Smooth muscle cell (in vitro differentiated cells): ENCODE results near the gene RFTN1. TPM values are rescaled to one million over a fixed set of nuclear protein-coding genes. Genes with fewer than 3 reads are reported as not detected.

ENCODE experiments used
- DNase-seq: peaks from one replicate; lab custom pipeline; 2025; ENCODE audit not compliant: unreplicated experiment; lab: John Stamatoyannopoulos, UW
- H2AFZ ChIP-seq: fragments of 200-600 bp; sonication (generic); 2 replicates; pipeline ENCODE4 v1.6.0; 2016; ENCODE audit warnings: antibody characterized with exemption, low read depth, mild to moderate bottlenecking
- H3F3A ChIP-seq: fragments of 200-600 bp; sonication (generic); 2 replicates; pipeline ENCODE4 v1.6.0; 2017; ENCODE audit warnings: antibody characterized with exemption, low read depth
- H3K27ac ChIP-seq: fragments of 200-600 bp; sonication (generic); 2 replicates; pipeline ENCODE4 v1.5.1; 2016; ENCODE audit warnings: low read depth, mild to moderate bottlenecking
- H3K27me3 ChIP-seq: fragments of 200-600 bp; sonication (generic); 2 replicates; pipeline ENCODE4 v1.6.1; 2016; ENCODE audit warnings: low read depth, mild to moderate bottlenecking
- H3K36me3 ChIP-seq: fragments of 200-600 bp; sonication (generic); 2 replicates; pipeline ENCODE4 v1.5.1; 2016; ENCODE audit warnings: low read depth
- H3K4me1 ChIP-seq: fragments of 200-600 bp; sonication (generic); 2 replicates; pipeline ENCODE4 v1.5.1; 2016; ENCODE audit warnings: low read depth
- H3K4me2 ChIP-seq: fragments of 200-600 bp; sonication (generic); 2 replicates; pipeline ENCODE4 v1.6.0; 2016; ENCODE audit warnings: mild to moderate bottlenecking
- H3K4me3 ChIP-seq: fragments of 200-600 bp; sonication (generic); 2 replicates; pipeline ENCODE4 v1.5.1; 2016; ENCODE audit warnings: mild to moderate bottlenecking
- H3K79me2 ChIP-seq: fragments of 200-600 bp; sonication (generic); 2 replicates; pipeline ENCODE4 v1.6.0; 2016; ENCODE audit warnings: low read depth, mild to moderate bottlenecking
- H3K9ac ChIP-seq: fragments of 200-600 bp; sonication (generic); 2 replicates; pipeline ENCODE4 v1.6.0; 2016; ENCODE audit warnings: low read depth
- H3K9me3 ChIP-seq: fragments of 200-600 bp; sonication (generic); replicated peaks from 2 replicates; pipeline ENCODE4 v1.5.1; 2016; ENCODE audit warnings: low read depth
- H4K20me1 ChIP-seq: fragments of 200-600 bp; sonication (generic); 2 replicates; pipeline ENCODE4 v1.6.0; 2016; ENCODE audit warnings: low read depth
- CTCF ChIP-seq: fragments of 200-600 bp; sonication (generic); IDR thresholded peaks from 2 replicates; pipeline ENCODE4 v1.5.1; 2017; ENCODE audit warnings: borderline replicate concordance, mild to moderate bottlenecking, antibody characterized with exemption; ENCODE audit not compliant: insufficient read depth, poor library complexity, severe bottlenecking
- WGBS: methylation state at CpG from one replicate; pipeline ENCODE4 v1.1.7; 2016; ENCODE audit warnings: low lambda C conversion rate; 5-methylcytosine and 5-hydroxymethylcytosine counted together
- polyA plus RNA-seq: library from polyadenylated mRNA; unstranded; fragments of >200 nt; fragmentation: Nextera tagmentation; extraction: Ambion mirVana; gene quantifications from 2 replicates; pipeline ENCODE4 v1.2.1, GENCODE V29; 2016
- total RNA-seq: library from RNA; depleted of rRNA; stranded (reverse); fragments of >200 nt; gene quantifications from 2 replicates; pipeline ENCODE4 v1.2.3, GENCODE V29; 2014

Gene RFTN1
- total and polyA plus RNA-seq, 2 experiments from 2014 or later: 21.7 to 35.6 TPM

DNA sequence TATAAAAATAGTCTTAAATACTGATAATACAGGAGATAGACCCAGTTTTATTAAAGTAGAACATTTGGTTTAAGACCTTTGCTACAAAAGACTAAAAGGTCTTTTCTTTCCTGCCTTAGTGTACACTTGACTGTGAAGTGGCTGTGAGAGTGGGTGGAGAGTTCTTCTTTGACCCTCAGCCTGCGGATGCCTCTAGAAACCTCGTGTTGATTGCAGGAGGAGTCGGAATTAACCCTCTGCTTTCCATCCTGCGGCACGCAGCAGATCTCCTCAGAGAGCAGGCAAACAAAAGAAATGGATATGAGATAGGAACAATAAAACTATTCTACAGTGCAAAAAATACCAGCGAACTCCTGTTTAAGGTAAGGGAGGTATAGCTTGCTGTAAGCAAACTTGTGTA lies 212.0 kb downstream of the RFTN1 start:
- no peak overlapping the region for H2AFZ ChIP-seq
- no peaks in the 10 kb centered on the region for H4K20me1 ChIP-seq
- H3K79me2 ChIP-seq: no peaks in the 10 kb centered on the region
- peaks cover 8% of the 10 kb centered on the region for H3K36me3 ChIP-seq
- no peak overlapping the region for H3K4me3 ChIP-seq
- H3K4me1 ChIP-seq: peaks cover 26% of the 10 kb centered on the region
- peaks cover 5% of the 10 kb centered on the region for H3F3A ChIP-seq
- H3K27ac ChIP-seq: peak overlapping the region; percentile 57
- H3K27me3 ChIP-seq: no peaks in the 10 kb centered on the region
- DNase-seq: no peak
- H3K9me3 ChIP-seq: no peaks in the 10 kb centered on the region
- H3K9ac ChIP-seq: no peak overlapping the region
- 63% methylated on average over 6 of the region's 6 CpGs for whole genome bisulfite sequencing
- TF ChIP-seq CTCF: no peak
- no peak overlapping the region for H3K4me2 ChIP-seq

DNA sequence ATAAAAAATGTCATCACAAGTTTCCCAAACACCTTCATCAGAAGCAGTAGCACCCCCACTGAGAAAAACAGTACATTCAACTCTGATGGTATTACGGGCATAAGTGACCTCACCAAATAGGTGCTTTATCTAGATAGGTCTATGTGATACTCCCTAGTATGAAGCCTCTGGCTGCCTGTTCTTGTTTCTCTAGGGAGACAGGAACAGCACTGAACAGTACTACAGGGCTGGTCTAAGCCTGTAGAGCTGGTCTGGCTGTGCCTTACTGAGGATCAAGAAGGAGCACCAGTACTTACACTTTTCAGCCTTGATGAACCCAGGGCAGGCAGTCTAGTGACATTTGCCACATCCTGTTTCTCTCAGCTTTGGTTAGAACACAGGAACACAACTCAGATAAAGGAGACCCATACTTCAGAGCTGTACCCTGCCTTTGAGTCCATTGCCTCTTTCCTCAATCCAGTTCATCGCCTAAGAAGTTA lies 212.6 kb downstream of the RFTN1 start:
- DNase-seq: no peak
- peaks cover 5% of the 10 kb centered on the region for H3F3A ChIP-seq
- H3K27me3 ChIP-seq: no peaks in the 10 kb centered on the region
- H3K4me2 ChIP-seq: no peak overlapping the region
- WGBS: 84% methylated on average over 2 of the region's 2 CpGs
- H3K79me2 ChIP-seq: no peaks in the 10 kb centered on the region
- no peak overlapping the region for H2AFZ ChIP-seq
- peaks cover 14% of the 10 kb centered on the region for H3K36me3 ChIP-seq
- TF ChIP-seq CTCF: no peak
- H4K20me1 ChIP-seq: no peaks in the 10 kb centered on the region
- peak overlapping the region; percentile 57 for H3K27ac ChIP-seq
- no peak overlapping the region for H3K4me3 ChIP-seq
- H3K9me3 ChIP-seq: no peaks in the 10 kb centered on the region
- no peak overlapping the region for H3K9ac ChIP-seq
- H3K4me1 ChIP-seq: peaks cover 26% of the 10 kb centered on the region

- Histone ChIP-seq H3K4me1 (peaks cover 26% of the 10 kb centered on the region), H3K36me3 (peaks cover 17% of the 10 kb centered on the region), H3K4me3 (no peak overlapping the region), H3K9ac (no peak overlapping the region), H3K27me3 (no peaks in the 10 kb centered on the region), H2AFZ (no peak overlapping the region), H4K20me1 (no peaks in the 10 kb centered on the region), H3F3A (peaks cover 5% of the 10 kb centered on the region), H3K79me2 (no peaks in the 10 kb centered on the region), H3K9me3 (no peaks in the 10 kb centered on the region), H3K4me2 (no peak overlapping the region), H3K27ac (peak overlapping the region; percentile 57)
- WGBS: 19% methylated on average over 2 of the region's 2 CpGs
- TF ChIP-seq CTCF: no peak
- DNase-seq: no peak
These were observed 213.2 kb downstream of the RFTN1 start for GRCh38 chr3:16300307-16300706.

DNA sequence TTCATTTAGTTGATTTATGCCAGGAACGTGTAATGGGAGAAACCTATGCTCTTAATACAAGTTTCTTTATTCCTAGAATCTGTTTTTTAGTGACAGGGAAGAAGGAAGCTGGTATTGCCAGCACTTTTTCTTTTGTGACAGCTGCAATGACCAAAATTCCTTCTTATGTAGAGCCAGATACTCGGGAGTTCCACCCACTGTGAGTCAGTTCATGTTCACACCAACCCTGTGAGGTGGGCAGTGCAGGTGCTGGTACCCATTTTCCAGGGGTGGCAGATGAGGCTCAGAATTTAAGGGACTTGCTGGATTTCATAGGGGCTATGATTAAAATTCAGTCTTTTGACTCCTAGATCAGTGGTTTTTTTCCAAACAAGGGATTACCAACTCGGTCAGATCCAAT lies 213.8 kb downstream of the RFTN1 start:
- no peaks in the 10 kb centered on the region for H3K9me3 ChIP-seq
- TF ChIP-seq CTCF: no peak
- peaks cover 17% of the 10 kb centered on the region for H3K36me3 ChIP-seq
- H2AFZ ChIP-seq: no peak overlapping the region
- H3K9ac ChIP-seq: no peak overlapping the region
- H3K79me2 ChIP-seq: no peaks in the 10 kb centered on the region
- H3F3A ChIP-seq: peaks cover 5% of the 10 kb centered on the region
- DNase-seq: no peak
- peak overlapping the region; percentile 57 for H3K27ac ChIP-seq
- no peaks in the 10 kb centered on the region for H3K27me3 ChIP-seq
- H3K4me3 ChIP-seq: no peak overlapping the region
- H4K20me1 ChIP-seq: no peaks in the 10 kb centered on the region
- WGBS: 77% methylated on average over 3 of the region's 3 CpGs
- H3K4me1 ChIP-seq: peaks cover 26% of the 10 kb centered on the region
- H3K4me2 ChIP-seq: no peak overlapping the region
